Kidney epithelial cell (primary cell): ENCODE data around the gene SHC3. TPM values are rescaled to one million over a fixed set of nuclear protein-coding genes. Genes with fewer than 3 reads are reported as not detected.

Experiments used
- DNase-seq: peaks from one replicate; pipeline ENCODE4 v3.0.0-alpha.2; 2010; ENCODE audit warnings: low read depth
- H3K27me3 ChIP-seq: 2 replicates; pipeline ENCODE4 v1.6.0; 2011; ENCODE audit warnings: low read length; ENCODE audit not compliant: control insufficient read depth, insufficient read depth
- H3K36me3 ChIP-seq: 2 replicates; pipeline ENCODE4 v1.5.1; 2011; ENCODE audit warnings: low read length; ENCODE audit not compliant: control insufficient read depth, insufficient read depth
- H3K4me3 ChIP-seq: 2 replicates; pipeline ENCODE4 v1.5.1; 2011; ENCODE audit warnings: low read depth, mild to moderate bottlenecking, control low read depth, low read length
- total RNA-seq: library from RNA; depleted of rRNA; stranded (reverse); fragments of >200 nt; gene quantifications from 2 replicates; pipeline ENCODE4 v1.2.3, GENCODE V29; 2015
- TF ChIP-seq, protein P1 (sequence below): IDR thresholded peaks from 2 replicates; pipeline ENCODE4 v1.5.1; 2011; ENCODE audit warnings: mild to moderate bottlenecking, moderate library complexity, low read length, control low read depth, inconsistent platforms; ENCODE audit not compliant: insufficient read depth, poor library complexity, severe bottlenecking

SHC3 gene
- total RNA-seq, 1 donor from 2014 or later = 2.9 TPM

DNA sequence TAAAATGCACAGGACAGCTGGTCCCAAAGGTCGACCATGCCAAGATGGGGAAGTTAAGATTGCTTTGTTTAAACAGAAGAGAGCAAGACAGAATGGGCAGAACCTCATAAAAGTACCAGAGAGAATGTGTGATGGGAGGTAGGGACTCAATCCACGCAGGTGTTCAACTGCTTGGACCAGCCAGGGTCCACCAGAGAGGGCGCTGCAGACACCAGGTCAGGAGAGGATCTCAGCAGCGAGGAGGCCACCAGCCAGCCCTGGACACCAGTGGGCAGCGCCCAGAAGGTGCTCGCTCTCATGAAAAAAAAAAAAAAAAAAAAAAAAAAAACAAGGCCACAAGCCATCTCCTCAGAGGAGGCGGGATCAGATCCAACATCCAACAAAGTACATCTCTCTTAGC, 81.8 kb downstream of the SHC3 start:
- no peak for DNase-seq
- Histone ChIP-seq H3K36me3 (no peaks in the 10 kb centered on the region), H3K4me3 (no peak overlapping the region), H3K27me3 (no peaks in the 10 kb centered on the region)
- TF ChIP-seq, protein P1, sequence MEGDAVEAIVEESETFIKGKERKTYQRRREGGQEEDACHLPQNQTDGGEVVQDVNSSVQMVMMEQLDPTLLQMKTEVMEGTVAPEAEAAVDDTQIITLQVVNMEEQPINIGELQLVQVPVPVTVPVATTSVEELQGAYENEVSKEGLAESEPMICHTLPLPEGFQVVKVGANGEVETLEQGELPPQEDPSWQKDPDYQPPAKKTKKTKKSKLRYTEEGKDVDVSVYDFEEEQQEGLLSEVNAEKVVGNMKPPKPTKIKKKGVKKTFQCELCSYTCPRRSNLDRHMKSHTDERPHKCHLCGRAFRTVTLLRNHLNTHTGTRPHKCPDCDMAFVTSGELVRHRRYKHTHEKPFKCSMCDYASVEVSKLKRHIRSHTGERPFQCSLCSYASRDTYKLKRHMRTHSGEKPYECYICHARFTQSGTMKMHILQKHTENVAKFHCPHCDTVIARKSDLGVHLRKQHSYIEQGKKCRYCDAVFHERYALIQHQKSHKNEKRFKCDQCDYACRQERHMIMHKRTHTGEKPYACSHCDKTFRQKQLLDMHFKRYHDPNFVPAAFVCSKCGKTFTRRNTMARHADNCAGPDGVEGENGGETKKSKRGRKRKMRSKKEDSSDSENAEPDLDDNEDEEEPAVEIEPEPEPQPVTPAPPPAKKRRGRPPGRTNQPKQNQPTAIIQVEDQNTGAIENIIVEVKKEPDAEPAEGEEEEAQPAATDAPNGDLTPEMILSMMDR = no peak

DNA sequence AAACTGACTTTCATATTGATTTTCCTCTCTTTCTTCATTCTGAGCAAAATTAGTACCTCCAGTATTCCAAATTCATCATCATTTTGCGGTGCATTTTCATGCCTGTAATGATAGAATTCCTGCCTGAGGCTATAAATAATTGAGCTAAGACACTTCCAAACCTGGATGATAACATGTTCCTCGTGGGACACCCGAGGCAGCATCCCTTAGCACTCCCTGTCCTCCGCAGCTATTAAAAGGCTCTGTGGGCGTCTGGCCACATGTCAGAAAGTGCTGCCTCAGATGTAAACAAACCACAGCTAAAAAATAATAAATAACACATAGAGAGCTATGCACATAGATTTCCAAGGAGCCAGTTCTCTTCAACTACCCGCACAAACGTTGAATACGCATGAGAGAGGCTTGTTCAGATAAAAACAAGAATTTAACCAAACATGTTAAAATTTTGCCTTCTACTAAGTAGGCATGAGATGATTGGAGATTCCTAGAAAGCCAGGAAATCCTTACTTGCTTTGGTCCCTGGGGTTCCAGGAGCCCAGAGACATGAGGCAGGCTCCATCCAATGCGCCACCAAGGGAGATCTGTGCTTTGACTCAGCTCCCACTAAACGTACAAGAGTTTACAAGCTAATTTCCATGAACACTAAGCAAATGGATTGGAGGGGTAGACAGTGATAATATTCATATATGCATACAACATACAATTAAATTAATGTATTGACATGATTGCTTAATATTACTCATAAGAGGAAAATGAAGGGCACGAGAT, 82.7 kb downstream of the SHC3 start:
- DNase-seq = no peak
- no peak overlapping the region for H3K4me3 ChIP-seq

DNA sequence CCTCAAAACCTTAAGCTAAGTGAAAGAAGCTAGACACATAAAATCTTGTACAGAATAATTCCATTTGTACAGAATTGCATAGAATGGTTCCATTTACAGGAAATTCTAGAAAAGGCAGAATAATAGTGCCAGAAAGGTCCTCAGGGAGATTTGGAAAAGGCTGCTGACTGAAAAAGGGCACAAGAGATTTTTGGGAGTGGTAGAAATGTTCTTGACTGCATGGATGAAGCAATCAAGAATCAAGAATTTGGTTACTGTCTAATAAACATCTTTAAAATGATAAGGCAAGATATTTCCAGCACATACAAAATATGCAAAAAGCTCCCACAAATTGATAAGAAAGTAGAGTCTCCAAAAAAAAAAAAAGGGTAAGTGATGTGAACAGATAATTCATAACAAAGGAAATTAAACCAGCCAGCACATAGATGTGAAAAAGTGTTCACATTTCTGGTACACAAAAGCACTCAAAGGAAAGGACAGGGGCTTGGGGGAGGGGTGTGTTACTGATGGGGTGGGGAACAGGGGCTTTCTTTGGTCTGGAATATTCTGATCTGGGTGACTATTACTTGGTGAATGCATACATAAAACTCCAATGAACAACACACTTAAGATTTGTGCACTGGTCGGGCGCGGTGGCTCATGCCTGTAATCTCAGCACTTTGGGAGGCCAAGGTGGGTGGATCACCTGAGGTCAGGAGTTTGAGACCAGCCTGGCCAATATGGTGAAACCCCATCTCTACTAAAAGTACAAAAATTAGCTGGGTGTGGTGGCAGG, 85.2 kb downstream of the SHC3 start:
- DNase-seq = no peak
- TF ChIP-seq, protein P1 = no peak
- Histone ChIP-seq H3K27me3 (no peaks in the 10 kb centered on the region), H3K36me3 (no peaks in the 10 kb centered on the region), H3K4me3 (no peak overlapping the region)

More for the DNA sequence above, 82.7 kb downstream of the SHC3 start:
- Histone ChIP-seq H3K36me3 (no peaks in the 10 kb centered on the region), H3K27me3 (no peaks in the 10 kb centered on the region)
- TF ChIP-seq, protein P1 = no peak

DNA sequence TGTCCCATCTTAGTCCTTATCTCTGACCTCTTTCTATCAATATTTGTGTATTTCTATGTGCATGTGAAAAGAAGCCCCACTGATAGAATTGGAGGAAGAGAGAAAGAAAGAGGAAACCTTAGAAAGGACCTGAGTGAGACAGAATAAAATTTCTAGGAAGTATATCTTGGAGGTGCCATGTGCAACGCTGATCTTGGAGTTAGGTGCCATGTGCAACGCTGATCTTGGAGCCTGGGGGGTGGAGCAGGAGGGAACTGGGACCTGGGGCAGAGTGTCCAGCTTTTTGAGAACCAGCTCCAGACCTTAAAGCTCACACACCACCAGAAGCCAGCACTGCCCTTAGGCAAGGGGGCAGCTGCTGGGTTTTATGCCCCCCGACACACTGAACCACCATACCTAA, 89.4 kb downstream of the SHC3 start:
- no peaks in the 10 kb centered on the region for H3K36me3 ChIP-seq
- TF ChIP-seq, protein P1 = no peak
- no peak overlapping the region for H3K4me3 ChIP-seq
- no peaks in the 10 kb centered on the region for H3K27me3 ChIP-seq
- no peak for DNase-seq

DNA sequence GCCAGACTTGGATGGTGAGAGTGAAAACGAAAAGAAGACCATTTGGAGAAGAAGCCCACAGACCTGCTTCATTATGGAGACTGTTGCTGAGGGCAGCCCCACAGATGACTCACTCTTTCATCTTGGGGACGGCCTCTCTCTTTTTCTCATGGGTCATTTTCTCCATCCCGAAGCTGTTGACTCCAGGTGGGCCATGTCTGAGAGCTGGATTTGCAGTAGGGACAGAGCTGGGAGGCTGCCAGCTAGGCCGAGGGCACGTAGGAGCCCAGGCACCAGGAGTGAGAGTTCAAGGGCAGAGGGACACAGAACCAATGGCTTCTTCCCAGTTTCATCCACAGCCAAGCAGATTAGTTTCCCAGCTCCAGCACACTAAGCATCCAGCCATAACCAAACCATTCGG, 95.0 kb downstream of the SHC3 start:
- Histone ChIP-seq H3K27me3 (no peaks in the 10 kb centered on the region), H3K36me3 (no peaks in the 10 kb centered on the region), H3K4me3 (no peak overlapping the region)
- no peak for DNase-seq
- TF ChIP-seq, protein P1 = no peak
